Medulla oblongata (tissue), 1 donor: ENCODE measurements around the gene SRPK2.
"Not testable (repeated sequence)": the region's sequence is repeated elsewhere in the genome, so short reads cannot be mapped to it uniquely, and the experiment has no call there.

Source experiments
- DNase-seq: peaks from one replicate; pipeline ENCODE4 v3.0.0-alpha.2; 2015; ENCODE audit errors: extremely low spot score

The SRPK2 gene

DNA sequence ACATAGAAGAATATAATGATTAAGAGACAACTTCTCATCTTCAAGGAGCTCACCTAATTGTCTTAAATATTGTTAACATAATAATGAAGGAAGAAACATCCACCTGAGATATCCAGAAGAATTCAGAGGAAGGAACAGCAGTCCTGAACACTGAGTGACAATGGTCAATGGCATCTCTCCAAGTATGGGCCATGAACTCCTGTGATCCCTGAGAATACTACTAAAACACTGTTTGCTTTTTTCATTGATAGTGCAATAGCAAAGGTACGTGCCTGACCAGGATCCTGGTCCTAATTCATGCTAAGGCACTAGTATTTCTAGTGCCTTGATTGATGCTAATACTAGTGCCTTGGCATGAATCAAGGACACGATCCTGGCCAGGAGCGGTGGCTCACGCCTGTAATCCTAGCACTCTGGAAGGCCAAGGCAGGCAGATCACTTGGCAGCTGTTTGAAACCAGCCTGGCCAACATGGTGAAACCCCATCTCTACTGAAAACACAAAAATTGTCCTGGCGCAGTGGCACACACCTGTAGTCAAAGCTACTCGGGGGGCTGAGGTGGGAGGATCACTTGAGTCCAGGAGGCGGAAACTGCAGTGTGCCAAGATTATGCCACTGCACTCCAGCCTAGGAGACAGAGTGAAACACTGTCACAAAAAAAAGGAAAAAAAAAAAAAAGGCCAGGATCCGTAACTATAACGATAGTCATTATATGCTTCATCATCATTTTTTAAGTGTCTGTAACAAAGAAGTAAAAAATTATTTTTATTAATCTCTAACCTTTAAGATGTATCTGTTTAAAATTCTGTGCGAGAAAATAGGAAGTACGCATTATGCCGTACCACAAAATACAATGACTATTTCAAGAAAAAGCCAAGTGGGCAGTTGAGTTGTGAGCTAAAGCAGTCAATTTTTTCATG, 49.1 kb downstream of the SRPK2 start:
- no peak for DNase-seq

DNA sequence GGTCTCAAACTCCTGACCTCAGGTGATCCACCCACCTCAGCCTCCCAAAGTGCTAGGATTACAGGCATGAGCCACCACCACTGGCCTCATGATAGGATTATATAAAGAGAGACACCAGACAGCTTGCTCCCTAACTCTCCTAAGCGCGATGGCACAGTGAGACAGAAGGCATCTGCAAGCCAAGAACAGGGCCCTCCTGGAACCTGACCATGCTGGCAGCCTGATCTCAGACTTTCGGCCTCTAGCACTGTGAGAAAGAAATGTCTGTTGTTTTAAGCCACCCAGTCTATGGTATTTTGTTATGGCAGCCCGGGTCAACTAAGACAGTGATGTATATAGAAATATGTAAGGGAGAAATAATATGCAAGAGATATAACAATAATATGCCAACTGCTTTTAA, 51.2 kb downstream of the SRPK2 start:
- peak; percentile 53 for DNase-seq

DNA sequence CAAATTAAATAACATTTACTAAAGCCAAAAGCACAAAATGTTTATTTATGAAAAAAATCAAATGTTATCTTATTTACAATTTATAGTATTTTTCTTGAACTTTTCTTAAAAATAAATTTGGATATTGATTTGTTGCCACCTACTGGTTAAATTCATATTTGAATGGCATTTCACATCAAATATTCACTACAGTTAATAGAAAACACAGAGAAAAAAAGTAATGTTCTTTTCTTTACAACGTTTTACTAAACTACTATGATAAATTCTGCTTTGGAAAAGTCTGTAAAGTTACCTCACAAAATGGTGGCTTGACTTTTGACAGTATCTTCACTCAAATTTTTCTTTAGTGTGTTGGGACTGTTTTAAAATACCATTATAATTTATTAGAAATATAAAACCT, 52.7 kb downstream of the SRPK2 start:
- DNase-seq, result peak; percentile 40

DNA sequence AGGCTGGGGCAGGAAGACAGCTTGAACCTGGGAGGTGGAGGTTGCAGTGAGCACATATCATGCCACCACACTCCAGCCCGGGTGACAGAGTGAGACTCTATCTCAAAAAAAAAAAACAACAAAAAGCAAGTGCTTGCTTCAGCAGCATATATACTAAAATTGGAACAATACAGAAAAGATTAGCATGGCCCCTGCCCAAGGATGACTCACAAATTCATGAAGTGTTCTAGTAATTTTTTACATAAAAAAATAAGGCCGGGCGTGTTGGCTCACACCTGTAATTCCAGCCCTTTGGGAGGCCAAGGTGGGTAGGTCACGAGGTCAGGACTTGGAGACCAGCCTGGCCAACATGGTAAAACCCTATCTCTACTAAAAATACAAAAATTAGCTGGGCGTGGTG, 56.1 kb downstream of the SRPK2 start:
- not testable (repeated sequence) for DNase-seq

DNA sequence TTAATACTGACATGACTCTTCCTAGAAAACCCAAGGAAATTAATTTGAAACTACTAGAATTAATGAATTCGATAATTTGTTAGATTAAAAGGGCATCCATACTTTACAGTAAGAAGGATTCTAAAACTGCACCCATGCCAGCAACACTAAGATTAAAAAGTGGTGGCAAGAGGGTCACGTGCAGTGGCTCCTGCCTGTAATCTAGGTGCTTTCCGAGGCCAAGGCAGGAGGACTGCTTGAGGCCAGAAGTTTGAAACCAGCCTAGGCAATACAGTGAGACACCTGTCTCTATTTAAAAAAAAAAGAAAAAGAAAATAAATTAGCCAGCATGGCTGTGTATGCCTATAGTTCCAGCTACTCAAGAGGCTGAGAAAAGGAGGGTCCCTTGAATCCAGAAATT, 58.2 kb downstream of the SRPK2 start:
- no peak for DNase-seq

DNA sequence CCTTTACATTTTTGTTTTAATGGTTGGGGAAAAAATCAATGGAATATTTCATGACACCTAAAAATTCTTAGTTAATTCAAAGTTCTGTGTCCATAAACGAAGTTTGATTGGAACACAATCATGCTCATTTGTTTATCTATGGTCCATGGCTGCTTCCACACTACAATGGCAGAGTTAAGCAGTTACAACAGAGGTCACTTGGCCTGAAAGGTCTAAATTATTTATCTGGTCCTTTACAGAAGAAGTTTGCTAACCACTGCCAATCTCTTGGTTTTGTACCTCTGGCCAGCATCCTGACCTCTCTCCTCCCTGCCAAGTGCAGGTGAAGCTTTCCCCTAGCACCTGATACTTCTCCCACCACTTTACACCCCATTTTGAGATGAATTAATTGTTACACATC, 61.5 kb downstream of the SRPK2 start:
- no peak for DNase-seq

DNA sequence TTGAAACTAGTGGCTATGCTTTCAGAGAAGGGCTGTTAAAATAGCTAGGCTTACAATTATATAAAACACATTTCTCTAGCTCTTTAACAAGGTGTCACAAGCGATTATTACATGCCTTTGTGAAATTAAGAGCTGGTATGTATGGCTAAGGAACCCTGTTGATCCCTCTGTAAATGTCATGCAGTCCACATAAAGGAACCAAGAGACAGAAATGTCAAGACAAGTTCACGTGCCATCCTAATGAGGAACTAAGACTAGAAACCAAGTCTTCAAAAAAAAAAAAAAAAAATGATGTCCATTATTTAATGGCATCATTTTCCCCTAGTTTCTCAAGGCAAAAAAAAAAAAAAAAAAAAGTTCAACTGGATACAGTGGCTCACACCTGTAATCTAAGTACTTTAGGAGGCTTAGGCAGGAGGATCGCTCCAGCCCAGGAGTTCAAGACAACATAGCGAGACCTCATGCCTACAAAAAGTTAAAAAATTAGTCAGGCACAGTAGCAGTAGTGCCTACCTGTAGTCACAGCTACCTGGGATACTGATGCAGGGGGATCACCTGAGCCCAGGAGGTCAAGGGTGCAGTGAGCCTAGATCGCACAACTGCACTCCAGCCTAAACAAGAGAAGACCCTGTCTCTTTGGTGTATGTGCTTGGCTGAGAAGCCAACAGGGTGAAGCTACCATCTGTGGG, 63.4 kb downstream of the SRPK2 start:
- DNase-seq, result no peak

DNA sequence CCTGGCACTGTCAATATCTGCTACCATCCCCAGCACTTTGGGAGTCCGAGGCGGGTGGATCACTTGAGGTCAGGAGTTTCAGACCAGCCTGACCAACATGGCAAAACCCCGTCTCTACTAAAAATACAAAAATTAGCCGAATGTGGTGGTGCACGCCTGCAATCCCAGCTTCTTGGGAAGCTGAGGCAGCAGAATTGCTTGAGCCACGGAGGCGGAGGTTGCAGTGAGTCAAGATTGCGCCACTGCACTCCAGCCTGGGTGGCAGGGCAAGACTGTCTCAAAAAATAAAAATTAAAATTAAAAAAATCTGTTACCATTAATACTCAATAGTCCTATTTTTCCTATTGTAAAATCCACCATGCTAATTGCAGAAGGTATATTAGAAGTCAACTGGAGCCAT, 64.1 kb downstream of the SRPK2 start:
- DNase-seq, result not testable (repeated sequence)

DNA sequence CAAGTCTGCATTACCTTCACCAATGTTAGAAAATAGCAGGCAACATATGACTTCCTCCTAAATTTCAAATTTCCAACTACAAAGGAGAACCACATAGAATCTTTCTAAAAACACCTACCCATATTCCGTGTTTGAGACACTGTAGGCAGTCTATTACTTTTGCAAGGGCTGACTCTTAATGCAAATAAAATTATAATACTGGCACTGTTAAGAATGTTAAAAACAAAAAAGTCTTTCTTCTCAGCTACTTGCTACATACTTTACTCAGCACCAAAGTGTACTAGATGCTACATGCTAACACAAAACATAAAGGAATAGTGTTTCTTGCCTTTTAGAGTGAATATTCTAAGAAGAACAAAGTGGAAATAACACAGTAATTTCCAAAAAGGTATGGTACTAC, 65.4 kb downstream of the SRPK2 start:
- DNase-seq, result no peak

DNA sequence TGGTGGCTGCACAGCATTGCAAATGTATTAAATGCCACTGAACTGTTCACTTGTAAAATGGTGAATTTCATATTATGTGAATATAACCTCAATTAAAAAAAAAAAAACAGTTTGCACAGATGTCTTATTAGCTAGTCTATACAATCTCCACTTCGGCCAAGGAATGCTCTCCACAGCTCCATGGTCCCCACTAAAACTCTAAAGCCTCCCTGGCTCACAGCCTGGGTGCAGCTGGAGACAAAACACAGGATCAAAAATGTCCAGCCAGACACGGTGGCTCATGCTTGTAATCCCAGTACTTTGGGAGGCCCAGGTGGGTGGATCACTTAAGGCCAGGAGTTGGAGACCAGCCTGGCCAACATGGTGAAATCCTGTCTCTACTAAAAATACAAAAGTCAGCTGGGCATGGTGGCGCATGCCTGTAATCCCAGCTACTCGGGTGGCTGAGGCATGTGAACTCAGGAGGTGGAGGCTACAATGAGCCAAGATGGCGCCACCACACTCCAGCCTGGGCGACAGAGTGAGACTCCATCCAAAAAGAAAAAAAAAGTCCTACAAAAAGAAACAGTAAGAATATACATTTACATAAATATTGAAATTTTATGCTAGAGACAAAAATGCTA, 66.0 kb downstream of the SRPK2 start:
- DNase-seq, result no peak

DNA sequence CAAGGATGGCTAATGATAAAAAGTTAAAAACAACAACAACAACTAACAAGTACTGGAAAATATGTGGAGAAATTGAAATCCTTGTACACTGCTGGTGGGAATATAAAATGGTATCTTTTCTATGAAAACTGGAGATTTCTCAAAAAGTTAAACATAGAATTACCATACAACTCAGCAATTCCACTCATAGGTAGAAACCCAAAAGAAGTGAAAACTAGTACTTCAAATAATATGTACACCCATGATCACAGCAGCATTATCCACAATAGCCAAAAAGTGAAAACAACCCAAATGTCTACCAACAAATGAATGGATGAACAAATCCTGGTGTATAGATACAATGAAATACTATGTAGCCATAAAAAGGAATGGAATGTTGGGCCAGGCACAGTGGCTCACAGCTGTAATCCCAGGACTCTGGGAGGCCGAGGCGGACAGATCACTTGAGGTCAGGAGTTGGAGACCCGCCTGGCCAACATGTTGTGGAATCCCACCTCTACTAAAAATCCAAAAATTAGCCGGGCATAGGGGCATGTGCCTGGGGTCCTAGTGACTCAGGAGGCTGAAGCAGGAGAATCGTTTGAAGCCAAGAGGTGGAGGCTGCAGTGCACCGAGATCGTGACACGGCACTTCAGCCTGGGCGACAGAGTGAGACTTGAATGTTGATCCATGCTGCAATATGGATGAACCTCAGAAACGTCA, 66.8 kb downstream of the SRPK2 start:
- no peak for DNase-seq

DNA sequence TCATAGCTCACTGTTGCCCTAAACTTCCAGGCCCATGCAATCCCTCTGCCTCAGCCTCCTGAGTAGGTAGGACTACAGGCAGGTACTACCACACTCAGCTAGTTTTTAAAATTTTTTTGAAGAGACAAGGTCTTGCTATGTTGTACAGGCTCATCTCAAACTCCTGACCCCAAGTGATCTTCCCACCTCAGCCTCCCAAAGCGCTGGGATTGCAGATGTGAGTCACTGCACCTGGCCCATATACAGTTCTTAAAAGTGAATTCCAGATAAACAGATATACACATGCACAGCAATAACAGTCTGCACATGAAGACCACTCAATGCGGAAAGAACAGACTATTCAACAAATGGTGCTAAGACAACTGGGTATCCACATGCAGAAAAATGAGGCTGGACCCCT, 67.8 kb downstream of the SRPK2 start:
- no peak for DNase-seq

DNA sequence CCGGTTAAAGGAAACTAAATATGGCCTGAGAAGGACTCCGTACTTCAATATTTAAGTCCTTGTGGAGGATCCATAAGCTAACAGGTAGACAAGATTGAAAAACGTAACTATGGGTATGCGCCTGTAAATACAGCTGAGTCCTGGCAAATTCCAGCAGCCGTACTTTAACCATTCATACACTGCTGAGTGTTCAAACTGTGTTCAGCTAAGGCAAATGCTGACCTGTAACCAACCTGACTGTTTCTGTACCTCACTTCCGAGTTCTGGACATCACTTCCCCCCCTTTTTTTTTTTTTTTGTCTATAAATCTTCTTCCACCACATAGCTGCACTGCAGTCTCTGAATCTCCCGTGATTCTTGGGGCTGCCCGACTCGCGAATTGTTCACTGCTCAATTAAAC, 69.1 kb downstream of the SRPK2 start:
- DNase-seq, result no peak

DNA sequence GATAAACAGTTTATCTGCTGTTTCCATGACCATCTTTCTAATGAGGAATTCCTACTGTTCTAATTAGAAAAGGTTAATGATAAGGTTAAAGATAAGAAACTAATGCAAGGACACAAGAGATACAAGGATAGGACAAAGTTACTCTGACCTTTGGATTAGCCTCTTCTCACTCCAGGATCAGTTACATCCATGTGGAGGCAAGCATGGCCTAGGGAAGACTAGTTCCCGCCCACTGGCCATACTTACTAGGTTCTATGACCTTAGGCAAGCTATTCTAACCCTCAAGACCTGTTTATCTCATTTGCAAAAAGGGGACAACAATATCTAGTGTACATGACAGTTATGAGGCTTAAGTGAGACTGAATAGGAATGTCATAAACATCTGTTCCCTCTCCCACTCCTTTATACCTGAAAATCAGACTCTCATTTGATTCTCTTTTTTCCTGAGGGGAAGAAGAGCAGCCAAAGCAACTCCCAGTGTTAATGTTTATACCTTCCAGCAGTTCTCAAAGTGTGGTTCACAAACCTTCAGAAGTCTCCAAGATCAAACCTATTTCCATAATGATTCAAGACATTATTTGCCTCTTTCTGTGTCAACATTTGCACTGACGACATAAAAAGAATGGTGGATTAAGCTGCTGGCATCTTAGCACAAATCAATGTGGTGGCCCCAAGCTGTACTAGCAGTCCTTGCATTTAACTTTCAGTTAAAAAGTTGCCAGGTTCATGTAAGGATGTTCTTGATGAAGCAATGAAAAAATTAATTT, 72.0 kb downstream of the SRPK2 start:
- no peak for DNase-seq

DNA sequence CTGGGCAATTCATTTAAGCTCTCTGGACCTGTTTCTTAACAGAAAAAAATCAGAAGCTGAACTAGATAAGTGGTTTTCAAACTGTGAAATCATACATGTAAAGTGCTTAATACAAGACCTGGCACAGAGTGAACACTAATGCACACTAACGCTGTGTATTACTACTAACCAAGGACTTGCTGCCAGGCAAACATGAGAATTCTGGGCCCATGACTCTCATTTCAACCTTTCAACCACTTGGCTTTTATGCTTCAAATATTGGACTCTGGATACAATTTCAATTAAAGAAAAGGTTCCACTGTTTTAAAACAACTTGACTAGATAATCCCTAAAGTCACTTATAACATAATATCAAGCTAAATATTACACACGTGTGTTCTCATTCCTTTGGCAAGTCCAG, 73.4 kb downstream of the SRPK2 start:
- DNase-seq, result peak; percentile 14

DNA sequence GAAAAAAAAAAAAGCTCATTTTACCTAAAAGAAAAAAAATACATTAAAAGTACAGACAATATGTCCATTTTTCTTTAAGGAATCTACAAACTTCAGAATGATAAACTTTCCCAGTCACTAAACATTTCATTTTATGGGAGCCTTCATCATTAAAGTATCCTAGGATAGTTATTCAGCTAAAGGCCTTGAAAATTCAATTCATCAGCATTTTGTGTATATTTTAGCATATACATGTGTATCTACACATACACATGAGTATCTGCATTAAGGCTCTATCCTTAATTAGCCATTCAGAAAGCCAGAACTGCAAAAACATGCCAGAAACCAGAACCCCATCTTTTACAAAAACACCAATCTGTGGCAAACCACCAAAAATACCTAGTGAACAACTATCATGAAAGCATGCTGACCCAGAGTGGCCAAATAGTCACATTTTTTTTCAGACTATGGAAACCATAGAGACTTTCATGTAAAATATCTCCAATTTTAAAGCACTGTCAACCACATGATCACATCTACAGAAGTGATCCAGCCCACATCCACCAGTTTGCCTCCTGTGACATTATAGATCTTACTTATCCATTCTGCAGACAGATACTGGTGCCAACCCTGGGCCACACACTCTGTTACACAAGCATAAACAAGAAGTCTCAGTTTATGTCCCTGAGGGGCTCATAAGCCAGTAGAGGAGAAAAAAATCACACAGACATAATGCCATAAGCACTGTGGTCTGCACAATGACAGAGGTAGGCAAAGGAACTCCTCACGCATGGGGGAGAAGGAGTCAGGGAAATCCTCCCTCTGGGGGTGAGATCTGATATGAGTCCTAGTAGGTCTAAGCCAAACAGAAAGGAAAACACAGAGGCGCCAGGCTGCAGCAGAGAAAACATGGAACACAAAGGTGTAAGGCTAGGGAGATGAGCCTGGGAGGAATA, 79.2 kb downstream of the SRPK2 start:
- DNase-seq, result no peak

DNA sequence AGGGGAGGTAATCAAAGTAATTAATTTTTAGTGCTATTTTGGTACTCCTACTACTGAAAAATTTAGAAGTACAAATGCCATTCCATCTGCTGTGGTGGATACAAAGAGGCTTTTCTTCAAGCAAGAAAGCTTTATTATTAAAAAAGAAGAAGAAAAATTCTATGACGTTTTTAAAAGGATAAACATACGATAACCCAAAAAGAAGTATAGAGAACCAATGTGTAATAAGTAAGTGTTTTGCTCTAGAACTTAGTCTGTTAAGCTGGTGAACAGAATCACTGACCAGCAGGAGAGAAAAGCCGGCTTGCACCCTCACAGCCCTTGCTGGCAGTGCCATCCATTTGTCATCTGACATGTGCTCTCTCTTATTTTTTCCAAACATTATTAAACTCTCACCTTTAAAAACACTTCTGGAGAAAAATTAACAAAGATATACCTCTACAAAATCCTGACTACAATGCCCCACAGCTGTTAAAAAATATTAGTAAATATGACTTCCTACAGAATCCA, 81.5 kb downstream of the SRPK2 start:
- peak; percentile 55 for DNase-seq

DNA sequence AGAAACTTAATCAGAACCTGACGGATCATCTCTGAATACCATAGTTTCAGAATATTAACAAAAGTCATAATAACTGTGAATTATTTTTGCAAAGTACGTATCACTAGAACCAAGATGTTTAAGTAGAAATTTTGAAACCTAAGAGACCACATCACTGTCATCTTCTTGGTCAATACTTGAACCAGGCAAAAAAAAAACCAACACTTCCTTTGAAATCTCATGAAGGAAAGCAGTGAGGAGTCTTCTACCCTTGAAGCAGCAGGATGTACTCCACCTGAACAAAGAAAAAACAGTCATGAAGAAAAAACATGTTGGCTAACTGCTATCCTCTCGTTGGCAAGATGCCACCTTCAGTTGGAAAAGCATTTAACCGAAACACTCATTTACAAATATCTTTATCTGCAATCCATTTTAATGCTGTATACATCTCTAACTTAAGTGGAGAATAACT, 82.4 kb downstream of the SRPK2 start:
- peak; percentile 38 for DNase-seq

DNA sequence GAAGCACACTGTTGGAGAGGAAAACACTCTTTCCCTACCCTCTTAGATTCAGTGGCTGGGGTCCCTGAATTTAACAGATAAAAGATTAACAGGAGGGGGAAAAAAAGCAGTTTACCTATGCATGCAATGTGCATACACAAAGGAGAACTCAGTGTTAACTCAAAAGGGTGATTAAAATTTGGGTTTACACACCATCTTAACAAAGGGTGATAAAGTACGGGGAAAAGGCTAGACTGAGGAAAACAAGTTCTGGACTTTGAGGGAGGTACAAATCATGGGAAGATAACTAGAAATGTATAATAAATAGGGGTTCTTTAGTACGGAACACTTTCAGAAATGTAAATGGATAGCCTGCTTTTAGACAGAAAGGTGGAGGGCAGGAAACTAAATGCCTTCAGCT, 83.1 kb downstream of the SRPK2 start:
- no peak for DNase-seq
